ENCODE results near the gene KLF13.

DNA sequence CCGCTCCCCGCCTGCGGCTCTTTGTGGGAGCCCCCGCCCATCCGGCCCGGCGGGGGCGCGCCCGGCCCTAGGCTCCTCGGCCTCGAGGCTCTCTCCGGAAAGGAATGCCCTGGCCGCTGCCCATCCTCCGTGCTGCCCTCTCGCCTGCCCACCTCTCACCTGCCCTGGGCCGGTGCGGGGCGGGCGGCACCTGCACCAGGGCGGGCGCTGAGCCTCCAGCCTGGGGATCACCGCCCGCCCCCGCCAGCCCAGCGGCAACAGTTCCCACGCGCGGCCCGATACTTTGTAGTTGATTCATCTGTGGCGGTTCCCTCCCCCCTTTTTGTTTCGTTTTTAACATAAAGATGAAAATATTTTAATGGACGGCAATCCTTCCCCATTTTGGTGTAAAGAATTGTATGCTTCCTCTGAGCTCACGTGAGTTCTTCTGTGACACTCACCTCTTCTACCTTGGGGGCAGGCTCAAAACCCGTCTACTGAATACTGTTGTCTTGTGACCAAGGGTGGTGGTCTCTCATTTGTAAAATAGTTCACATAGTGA, 1.9 kb downstream of the KLF13 start:
- TF ChIP-seq, protein P1, sequence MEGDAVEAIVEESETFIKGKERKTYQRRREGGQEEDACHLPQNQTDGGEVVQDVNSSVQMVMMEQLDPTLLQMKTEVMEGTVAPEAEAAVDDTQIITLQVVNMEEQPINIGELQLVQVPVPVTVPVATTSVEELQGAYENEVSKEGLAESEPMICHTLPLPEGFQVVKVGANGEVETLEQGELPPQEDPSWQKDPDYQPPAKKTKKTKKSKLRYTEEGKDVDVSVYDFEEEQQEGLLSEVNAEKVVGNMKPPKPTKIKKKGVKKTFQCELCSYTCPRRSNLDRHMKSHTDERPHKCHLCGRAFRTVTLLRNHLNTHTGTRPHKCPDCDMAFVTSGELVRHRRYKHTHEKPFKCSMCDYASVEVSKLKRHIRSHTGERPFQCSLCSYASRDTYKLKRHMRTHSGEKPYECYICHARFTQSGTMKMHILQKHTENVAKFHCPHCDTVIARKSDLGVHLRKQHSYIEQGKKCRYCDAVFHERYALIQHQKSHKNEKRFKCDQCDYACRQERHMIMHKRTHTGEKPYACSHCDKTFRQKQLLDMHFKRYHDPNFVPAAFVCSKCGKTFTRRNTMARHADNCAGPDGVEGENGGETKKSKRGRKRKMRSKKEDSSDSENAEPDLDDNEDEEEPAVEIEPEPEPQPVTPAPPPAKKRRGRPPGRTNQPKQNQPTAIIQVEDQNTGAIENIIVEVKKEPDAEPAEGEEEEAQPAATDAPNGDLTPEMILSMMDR (IDR thresholded peaks at IDR 0.05) = no peak
- TF ChIP-seq POLR2A (IDR thresholded peaks at IDR 0.05) (no peak), POLR2AphosphoS5 (IDR thresholded peaks at IDR 0.05) (no peak)

Measured in breast epithelium (tissue), 3 donors.